Effector memory CD4-positive, alpha-beta T cell (primary cell): ENCODE measurements around the gene SLC4A7.
"Not testable (repeated sequence)": the region's sequence is repeated elsewhere in the genome, so short reads cannot be mapped to it uniquely, and the experiment has no call there.

ENCODE experiments used
- DNase-seq, 3 donors: peaks; one replicate each; pipeline ENCODE4 v3.0.0-alpha.2; 2020
- H3K27ac ChIP-seq: 2 replicates; pipeline ENCODE4 v1.7.0; 2013; ENCODE audit warnings: mild to moderate bottlenecking, low read length, moderate library complexity; ENCODE audit not compliant: insufficient read depth, poor library complexity, severe bottlenecking
- H3K27me3 ChIP-seq: replicated peaks from 2 replicates; pipeline ENCODE4 v1.7.0; 2013; ENCODE audit warnings: mild to moderate bottlenecking, low read length; ENCODE audit not compliant: insufficient read depth, control insufficient read depth, poor library complexity, severe bottlenecking
- H3K36me3 ChIP-seq: 2 replicates; pipeline ENCODE4 v1.7.0; 2013; ENCODE audit warnings: mild to moderate bottlenecking, low read length, moderate library complexity; ENCODE audit not compliant: control insufficient read depth, insufficient read depth
- H3K4me1 ChIP-seq: 2 replicates; pipeline ENCODE4 v1.7.0; 2013; ENCODE audit warnings: low read length, mild to moderate bottlenecking; ENCODE audit not compliant: control insufficient read depth, insufficient read depth, poor library complexity, severe bottlenecking
- H3K4me3 ChIP-seq: 2 replicates; pipeline ENCODE4 v1.7.0; 2013; ENCODE audit warnings: low read length, low read depth, mild to moderate bottlenecking; ENCODE audit not compliant: insufficient read depth, poor library complexity, severe bottlenecking
- H3K9me3 ChIP-seq: 2 replicates; pipeline ENCODE4 v1.7.0; 2013; ENCODE audit warnings: mild to moderate bottlenecking, low read length, moderate library complexity; ENCODE audit not compliant: control insufficient read depth
- total RNA-seq, 3 donors: gene quantifications; one replicate each; lab custom pipeline; 2026; lab: John Stamatoyannopoulos, UW

The SLC4A7 gene
- 118 to 126 (median 118) reads per million in 3 donors for total RNA-seq

- H3K27ac ChIP-seq, result peak within 1 kb of the TSS; percentile 77
- peaks cover 25% of the 10 kb centered on the region for H3K4me1 ChIP-seq
- peak within 1 kb of the TSS; percentile 88 for H3K4me3 ChIP-seq
- H3K36me3 ChIP-seq, result no peaks in the 10 kb centered on the region
- H3K9me3 ChIP-seq, result no peaks in the 10 kb centered on the region
- H3K27me3 ChIP-seq, result no peaks in the 10 kb centered on the region
- DNase-seq, result peak; percentile 97 to 98 (median 97)
These were observed at the start of gene SLC4A7 for GRCh38 chr3:27484015-27484844. SLC4A7 (minus strand) TSS chr3:27484384; CDS start chr3:27484126, 258 bp downstream.

- Histone ChIP-seq H3K9me3 (no peaks in the 10 kb centered on the region), H3K4me1 (peaks cover 12% of the 10 kb centered on the region), H3K4me3 (no peak overlapping the region), H3K27ac (no peak overlapping the region), H3K27me3 (no peaks in the 10 kb centered on the region), H3K36me3 (no peaks in the 10 kb centered on the region)
- DNase-seq, result no peak
These were observed 49.0 kb upstream of the SLC4A7 start for GRCh38 chr3:27533261-27533607.

- Histone ChIP-seq H3K36me3 (no peaks in the 10 kb centered on the region), H3K27ac (no peak overlapping the region), H3K4me1 (peaks cover 12% of the 10 kb centered on the region), H3K9me3 (no peaks in the 10 kb centered on the region), H3K27me3 (no peaks in the 10 kb centered on the region), H3K4me3 (no peak overlapping the region)
- no peak for DNase-seq
These were observed 48.5 kb upstream of the SLC4A7 start for GRCh38 chr3:27532426-27533260.

- DNase-seq, H3K27me3 ChIP-seq, H3K36me3 ChIP-seq, H3K4me3 ChIP-seq, H3K9me3 ChIP-seq, H3K27ac ChIP-seq: not testable (repeated sequence)
- H3K4me1 ChIP-seq, result peaks cover 12% of the 10 kb centered on the region
These were observed 47.1 kb upstream of the SLC4A7 start for GRCh38 chr3:27531193-27531751.

GRCh38 chr3:27528791-27529190, 44.6 kb upstream of the SLC4A7 start:
- no peak for DNase-seq
- Histone ChIP-seq H3K9me3 (no peaks in the 10 kb centered on the region), H3K27me3 (no peaks in the 10 kb centered on the region), H3K27ac (no peak overlapping the region), H3K4me1 (peaks cover 3% of the 10 kb centered on the region), H3K36me3 (no peaks in the 10 kb centered on the region), H3K4me3 (no peak overlapping the region)

- H3K9me3 ChIP-seq, result no peaks in the 10 kb centered on the region
- no peaks in the 10 kb centered on the region for H3K4me1 ChIP-seq
- H3K27ac ChIP-seq, result no peak overlapping the region
- H3K4me3 ChIP-seq, result no peak overlapping the region
- no peak for DNase-seq
- H3K27me3 ChIP-seq, result no peaks in the 10 kb centered on the region
- no peaks in the 10 kb centered on the region for H3K36me3 ChIP-seq
These were observed 42.6 kb upstream of the SLC4A7 start for GRCh38 chr3:27526614-27527315.

GRCh38 chr3:27521872-27522265, 37.7 kb upstream of the SLC4A7 start:
- Histone ChIP-seq H3K4me1 (no peaks in the 10 kb centered on the region), H3K9me3 (no peaks in the 10 kb centered on the region), H3K27ac (no peak overlapping the region), H3K27me3 (no peaks in the 10 kb centered on the region), H3K36me3 (no peaks in the 10 kb centered on the region), H3K4me3 (no peak overlapping the region)
- no peak for DNase-seq

GRCh38 chr3:27521179-27521871, 37.1 kb upstream of the SLC4A7 start:
- DNase-seq, result no peak
- no peak overlapping the region for H3K27ac ChIP-seq
- no peaks in the 10 kb centered on the region for H3K9me3 ChIP-seq
- H3K4me3 ChIP-seq, result no peak overlapping the region
- no peaks in the 10 kb centered on the region for H3K4me1 ChIP-seq
- no peaks in the 10 kb centered on the region for H3K36me3 ChIP-seq
- H3K27me3 ChIP-seq, result no peaks in the 10 kb centered on the region

GRCh38 chr3:27511724-27512422, 27.7 kb upstream of the SLC4A7 start:
- no peaks in the 10 kb centered on the region for H3K9me3 ChIP-seq

More at GRCh38 chr3:27511724-27512422, 27.7 kb upstream of the SLC4A7 start:
- Histone ChIP-seq H3K4me3 (no peak overlapping the region), H3K36me3 (no peaks in the 10 kb centered on the region), H3K27me3 (no peaks in the 10 kb centered on the region), H3K27ac (no peak overlapping the region), H3K4me1 (no peaks in the 10 kb centered on the region)
- DNase-seq, result no peak
